Activated CD4-positive, alpha-beta T cell treated with anti-CD3 and anti-CD28 coated beads, Interleukin-2, amount 10 ng/mL, durations not matched to agents 7 days and 5 days (primary cell): Measurements from ENCODE around the gene RALGAPA2. TPM values are rescaled to one million over a fixed set of nuclear protein-coding genes. Genes with fewer than 3 reads are reported as not detected.

ENCODE experiments used
- CTCF ChIA-PET: fragments of 350-600 bp; sonication (Branson Sonifier 250); formaldehyde crosslinking; loops from one replicate; lab custom pipeline; 2021; ENCODE audit warnings: antibody characterized with exemption; lab: Charles Lee
- POLR2A ChIA-PET: fragments of 350-600 bp; sonication (Branson Sonifier 250); formaldehyde crosslinking; loops from one replicate; lab custom pipeline; 2021; ENCODE audit warnings: antibody characterized with exemption; lab: Charles Lee
- DNase-seq: peaks from one replicate; pipeline ENCODE4 v3.0.0-alpha.2; 2020
- H3K27ac Mint-ChIP-seq: one replicate; pipeline ENCODE4 v1.8.0; 2021; ENCODE audit warnings: mild to moderate bottlenecking, moderate library complexity, mixed read lengths
- H3K27me3 Mint-ChIP-seq: one replicate; pipeline ENCODE4 v1.8.0; 2021; ENCODE audit warnings: mixed read lengths
- H3K36me3 Mint-ChIP-seq: one replicate; pipeline ENCODE4 v1.8.0; 2021; ENCODE audit warnings: low read depth, mixed read lengths
- H3K4me1 Mint-ChIP-seq: one replicate; pipeline ENCODE4 v1.8.0; 2021; ENCODE audit warnings: mixed read lengths
- H3K4me3 Mint-ChIP-seq: one replicate; pipeline ENCODE4 v1.8.0; 2021; ENCODE audit warnings: mild to moderate bottlenecking, moderate library complexity, mixed read lengths
- H3K9me3 Mint-ChIP-seq: one replicate; pipeline ENCODE4 v1.8.0; 2021; ENCODE audit warnings: mixed read lengths
- total RNA-seq, 2 experiments: library from RNA; stranded (reverse); gene quantifications; one replicate each; pipeline ENCODE4 v1.2.3, GENCODE V29; 2021

RALGAPA2 gene
- total RNA-seq, 2 experiments from 2014 or later, result 26.4 to 31.7 TPM

DNA sequence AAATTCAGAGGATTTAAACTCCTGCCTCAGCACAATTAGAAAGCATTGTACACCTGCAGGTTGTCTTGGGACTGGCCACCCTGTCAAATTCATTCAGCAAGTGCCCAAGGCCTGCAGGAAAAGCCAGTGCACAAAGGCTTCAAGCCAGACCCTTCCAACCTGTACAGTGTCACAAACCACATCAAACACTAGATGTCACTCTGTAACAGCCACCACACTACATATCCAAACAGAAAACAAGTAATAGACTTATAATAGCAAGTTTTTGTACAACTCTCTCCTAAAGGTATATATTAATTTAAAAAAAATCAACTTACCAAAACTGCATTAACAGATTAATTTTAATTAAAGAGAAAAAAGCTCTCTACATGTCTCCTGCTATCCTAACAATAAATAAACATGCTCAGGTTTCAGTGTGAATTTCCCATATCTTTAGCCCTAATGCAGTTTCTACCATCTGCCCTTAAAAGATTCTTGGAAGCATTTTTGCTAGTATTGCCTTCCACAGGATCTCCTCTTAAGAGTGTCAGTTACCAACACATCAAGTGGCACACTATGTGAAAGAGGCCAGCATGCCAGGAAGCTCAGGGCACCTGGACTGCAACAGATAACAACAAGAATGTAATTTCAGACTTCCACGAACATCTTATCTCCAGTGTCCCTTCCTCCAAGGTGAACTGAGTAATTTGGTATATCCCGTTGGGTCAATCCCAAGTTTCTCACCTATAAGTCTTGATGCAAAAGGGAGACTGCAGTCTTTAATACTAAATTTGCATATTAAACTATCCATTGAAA lies 47.5 kb downstream of the RALGAPA2 start:
- CTCF ChIA-PET, result no interaction called here
- Mint-ChIP-seq H3K27me3 (no peaks in the 10 kb centered on the region), H3K9me3 (no peaks in the 10 kb centered on the region), H3K4me1 (peaks cover 22% of the 10 kb centered on the region), H3K27ac (no peak overlapping the region), H3K36me3 (peaks cover 4% of the 10 kb centered on the region), H3K4me3 (no peak overlapping the region)
- peak; percentile 14 for DNase-seq
- POLR2A ChIA-PET, result no interaction called here

DNA sequence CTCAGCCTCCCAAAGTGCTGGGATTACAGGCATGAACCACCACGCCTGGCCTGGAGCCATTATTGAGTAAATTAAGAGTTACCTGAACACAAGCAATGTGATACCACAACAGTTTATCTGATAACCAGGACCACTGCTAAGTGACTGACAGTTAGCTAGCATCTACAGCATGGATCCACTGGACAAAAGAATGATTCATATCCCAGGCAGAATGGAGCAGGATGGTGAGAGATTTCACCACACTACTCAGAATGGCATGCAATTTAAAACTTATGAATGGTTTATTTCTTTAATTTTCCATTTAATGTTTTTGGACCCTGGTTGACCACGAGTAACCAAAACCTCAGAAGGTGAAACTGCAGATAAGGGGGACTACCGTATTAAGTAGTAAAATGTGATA lies 48.6 kb downstream of the RALGAPA2 start:
- POLR2A ChIA-PET, result no interaction called here
- Mint-ChIP-seq H3K4me3 (no peak overlapping the region), H3K9me3 (no peaks in the 10 kb centered on the region), H3K27ac (no peak overlapping the region), H3K36me3 (no peaks in the 10 kb centered on the region), H3K27me3 (no peaks in the 10 kb centered on the region), H3K4me1 (peaks cover 15% of the 10 kb centered on the region)
- no peak for DNase-seq
- CTCF ChIA-PET, result no interaction called here

DNA sequence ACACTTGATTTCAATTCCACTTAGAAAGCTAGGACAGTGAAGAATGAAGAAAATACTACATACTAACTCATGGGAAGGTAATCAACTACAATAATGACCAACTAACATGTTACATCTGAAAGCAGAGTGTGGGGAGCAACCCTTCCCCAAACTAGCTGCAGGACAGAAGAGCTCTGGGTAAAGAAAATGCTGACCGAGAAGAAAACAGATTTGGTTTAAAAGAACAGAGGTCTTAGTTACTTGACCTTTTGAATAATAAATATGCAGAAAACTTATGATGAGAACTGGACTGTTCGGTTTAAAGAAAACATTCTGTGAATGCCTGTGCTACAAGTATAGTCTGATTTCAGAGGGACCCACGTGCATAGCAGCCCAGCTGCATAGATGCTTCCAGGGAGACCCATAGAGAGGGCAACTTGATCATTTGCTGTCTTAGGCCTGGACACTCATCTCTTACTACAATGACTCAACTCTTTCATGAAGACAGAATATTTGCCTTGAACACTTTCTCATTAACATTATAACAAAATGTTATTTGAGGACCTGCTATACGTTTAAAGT lies 53.5 kb downstream of the RALGAPA2 start:
- POLR2A ChIA-PET, result interaction anchor here (0.7 kb wide), 1 partner anchor 13 kb away, joined by 3 read pairs; no protein-coding TSS in a partner anchor
- Mint-ChIP-seq H3K4me3 (no peak overlapping the region), H3K27ac (no peak overlapping the region), H3K4me1 (no peaks in the 10 kb centered on the region), H3K9me3 (no peaks in the 10 kb centered on the region), H3K36me3 (no peaks in the 10 kb centered on the region), H3K27me3 (no peaks in the 10 kb centered on the region)
- no peak for DNase-seq
- CTCF ChIA-PET, result no interaction called here

DNA sequence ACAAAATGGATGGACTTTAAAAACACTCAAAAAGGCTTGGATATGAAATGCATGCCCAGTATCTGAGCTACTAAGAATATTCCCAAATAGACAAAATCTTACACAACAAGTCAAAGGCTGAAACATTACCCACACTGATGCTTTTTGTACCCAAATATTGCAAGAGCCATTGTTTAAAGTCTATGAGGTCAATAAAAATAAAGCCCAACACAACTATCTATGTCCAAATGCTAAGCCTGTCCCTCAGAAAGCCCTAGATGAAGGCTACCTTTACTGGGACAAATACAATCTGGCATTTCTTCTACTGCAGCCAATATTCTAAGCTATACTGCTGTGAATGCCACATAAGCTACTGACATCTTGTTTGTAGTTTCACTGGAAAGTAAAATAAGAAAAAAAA lies 54.3 kb downstream of the RALGAPA2 start:
- ChIA-PET CTCF (no interaction called here), POLR2A (interaction anchor here (0.7 kb wide), 1 partner anchor 14 kb away, joined by 3 read pairs; no protein-coding TSS in a partner anchor)
- no peaks in the 10 kb centered on the region for H3K36me3 Mint-ChIP-seq
- H3K27me3 Mint-ChIP-seq, result no peaks in the 10 kb centered on the region
- H3K4me1 Mint-ChIP-seq, result no peaks in the 10 kb centered on the region
- H3K9me3 Mint-ChIP-seq, result no peaks in the 10 kb centered on the region
- H3K4me3 Mint-ChIP-seq, result no peak overlapping the region
- H3K27ac Mint-ChIP-seq, result no peak overlapping the region
- DNase-seq, result no peak

DNA sequence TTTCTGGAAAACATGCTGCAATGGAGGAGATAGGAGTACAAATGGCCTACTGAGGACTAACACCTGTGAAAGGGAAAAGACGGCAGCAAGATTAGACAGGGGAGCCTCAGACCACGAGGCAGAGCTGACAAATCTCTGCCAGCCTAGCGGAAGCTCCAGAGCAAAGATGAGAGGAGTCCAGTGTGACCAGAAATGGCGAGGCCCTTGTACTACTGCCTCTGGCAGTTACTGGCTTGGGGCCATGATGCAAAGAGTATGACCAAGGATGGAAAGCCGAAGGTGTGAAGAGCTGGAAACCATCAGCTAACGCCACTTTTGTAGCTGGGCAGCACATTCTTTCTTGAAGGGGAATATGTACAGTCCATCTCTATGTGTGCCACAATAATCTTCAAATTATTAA lies 55.4 kb downstream of the RALGAPA2 start:
- peaks cover 3% of the 10 kb centered on the region for H3K36me3 Mint-ChIP-seq
- no peak for DNase-seq
- H3K9me3 Mint-ChIP-seq, result no peaks in the 10 kb centered on the region
- no peaks in the 10 kb centered on the region for H3K27me3 Mint-ChIP-seq
- ChIA-PET CTCF (interaction anchor here (0.8 kb wide), 1 partner anchor 142 kb away, joined by 3 read pairs; no protein-coding TSS in a partner anchor), POLR2A (no interaction called here)
- H3K27ac Mint-ChIP-seq, result no peak overlapping the region
- H3K4me1 Mint-ChIP-seq, result no peaks in the 10 kb centered on the region
- no peak overlapping the region for H3K4me3 Mint-ChIP-seq

DNA sequence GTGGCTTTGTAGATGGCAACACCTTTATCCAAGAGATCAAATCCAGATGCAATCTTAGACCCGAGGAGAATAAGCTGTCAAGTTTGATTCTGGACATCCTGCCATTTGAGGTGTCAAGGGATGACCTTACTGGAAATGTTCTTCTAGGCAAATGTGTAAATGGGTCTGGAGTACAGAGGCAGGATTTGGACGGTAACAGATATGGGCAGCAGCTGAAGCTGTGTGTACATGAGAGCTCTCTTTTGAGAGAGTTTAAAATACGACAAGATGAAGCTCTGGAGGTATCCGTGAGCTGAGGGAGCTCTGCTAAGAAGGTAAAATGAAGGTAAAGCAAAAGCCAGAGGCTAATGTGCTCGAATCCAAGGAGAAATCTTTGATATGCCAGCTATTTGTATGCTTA lies 56.6 kb downstream of the RALGAPA2 start:
- DNase-seq, result no peak
- H3K9me3 Mint-ChIP-seq, result no peaks in the 10 kb centered on the region
- no peak overlapping the region for H3K4me3 Mint-ChIP-seq
- no peaks in the 10 kb centered on the region for H3K4me1 Mint-ChIP-seq
- H3K27ac Mint-ChIP-seq, result no peak overlapping the region
- CTCF ChIA-PET, result interaction anchor here (0.6 to 1.2 kb wide), 3 partner anchors 13 to 68 kb away, joined by 4 to 5 read pairs (median 5); no protein-coding TSS in a partner anchor
- POLR2A ChIA-PET, result no interaction called here
- H3K27me3 Mint-ChIP-seq, result no peaks in the 10 kb centered on the region
- peaks cover 3% of the 10 kb centered on the region for H3K36me3 Mint-ChIP-seq

DNA sequence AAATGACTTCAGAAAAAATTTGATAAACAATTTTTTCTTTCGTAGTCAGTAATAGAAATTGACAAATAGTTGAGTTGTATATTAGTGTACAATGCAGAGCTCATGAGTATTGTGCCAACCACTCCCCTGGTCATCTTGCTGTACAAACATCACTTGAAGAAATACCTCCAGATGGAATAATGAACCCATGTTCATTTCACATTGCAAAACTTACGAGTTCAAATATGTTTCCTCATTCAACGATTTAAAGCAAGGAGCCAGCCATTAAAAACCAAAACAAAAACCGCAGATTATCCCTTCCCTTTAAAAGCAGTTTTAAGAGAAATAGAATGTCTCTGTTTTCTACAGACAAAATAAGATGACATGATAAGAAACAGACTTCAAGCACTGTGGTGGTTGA lies 62.5 kb downstream of the RALGAPA2 start:
- POLR2A ChIA-PET, result no interaction called here
- Mint-ChIP-seq H3K4me1 (no peaks in the 10 kb centered on the region), H3K4me3 (no peak overlapping the region), H3K9me3 (no peaks in the 10 kb centered on the region), H3K36me3 (peaks cover 3% of the 10 kb centered on the region), H3K27me3 (no peaks in the 10 kb centered on the region), H3K27ac (no peak overlapping the region)
- no peak for DNase-seq
- CTCF ChIA-PET, result no interaction called here

DNA sequence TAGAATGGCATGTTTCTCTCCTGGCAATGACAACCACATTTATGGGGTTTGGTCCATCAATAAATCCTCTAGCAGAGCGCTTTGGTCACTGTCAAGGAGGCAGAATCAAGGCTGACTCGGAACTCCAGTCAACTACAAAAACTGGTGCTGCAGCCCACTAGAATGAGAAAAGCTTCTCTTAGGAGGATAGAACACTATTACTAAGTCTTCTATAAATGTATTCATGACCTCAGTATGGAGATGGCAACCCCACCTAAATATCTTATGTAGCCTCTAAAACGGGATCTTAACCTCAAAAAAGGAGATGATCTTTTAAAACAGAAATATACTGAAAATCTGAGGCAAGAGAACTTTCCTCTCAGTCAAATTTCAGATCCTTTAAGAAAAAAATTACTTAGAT lies 68.5 kb downstream of the RALGAPA2 start:
- no peaks in the 10 kb centered on the region for H3K9me3 Mint-ChIP-seq
- H3K27ac Mint-ChIP-seq, result no peak overlapping the region
- no peaks in the 10 kb centered on the region for H3K27me3 Mint-ChIP-seq
- H3K36me3 Mint-ChIP-seq, result peaks cover 12% of the 10 kb centered on the region
- POLR2A ChIA-PET, result no interaction called here
- H3K4me1 Mint-ChIP-seq, result no peaks in the 10 kb centered on the region
- no peak for DNase-seq
- H3K4me3 Mint-ChIP-seq, result no peak overlapping the region
- CTCF ChIA-PET, result interaction anchor here (0.6 kb wide), 1 partner anchor 1899 kb away, joined by 5 read pairs; no protein-coding TSS in a partner anchor

DNA sequence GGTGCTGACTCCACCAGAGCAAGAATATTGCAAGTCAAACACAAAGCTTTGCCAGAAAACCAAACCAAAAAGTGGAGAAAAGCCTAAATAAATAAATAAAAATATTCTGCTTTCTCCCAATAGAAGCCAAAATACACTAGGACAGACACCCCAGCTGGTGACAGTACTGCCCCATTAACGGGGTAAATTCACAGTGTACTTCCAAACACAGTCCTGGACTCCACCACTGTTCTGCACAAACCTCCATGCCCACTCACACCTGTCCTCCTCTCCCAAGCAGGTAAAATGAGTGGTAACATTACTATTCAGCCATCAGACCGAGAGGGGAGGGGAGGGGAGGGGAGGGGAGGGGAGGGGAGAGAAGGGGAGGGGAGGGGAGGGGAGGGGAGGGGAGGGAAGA lies 70.7 kb downstream of the RALGAPA2 start:
- DNase-seq, result no peak
- CTCF ChIA-PET, result interaction anchor here (0.9 kb wide), 1 partner anchor 129 kb away, joined by 3 read pairs; no protein-coding TSS in a partner anchor
- peaks cover 24% of the 10 kb centered on the region for H3K36me3 Mint-ChIP-seq
- H3K4me3 Mint-ChIP-seq, result no peak overlapping the region
- H3K27me3 Mint-ChIP-seq, result no peaks in the 10 kb centered on the region
- H3K4me1 Mint-ChIP-seq, result peaks cover 10% of the 10 kb centered on the region
- H3K9me3 Mint-ChIP-seq, result no peaks in the 10 kb centered on the region
- no peak overlapping the region for H3K27ac Mint-ChIP-seq
- POLR2A ChIA-PET, result no interaction called here

DNA sequence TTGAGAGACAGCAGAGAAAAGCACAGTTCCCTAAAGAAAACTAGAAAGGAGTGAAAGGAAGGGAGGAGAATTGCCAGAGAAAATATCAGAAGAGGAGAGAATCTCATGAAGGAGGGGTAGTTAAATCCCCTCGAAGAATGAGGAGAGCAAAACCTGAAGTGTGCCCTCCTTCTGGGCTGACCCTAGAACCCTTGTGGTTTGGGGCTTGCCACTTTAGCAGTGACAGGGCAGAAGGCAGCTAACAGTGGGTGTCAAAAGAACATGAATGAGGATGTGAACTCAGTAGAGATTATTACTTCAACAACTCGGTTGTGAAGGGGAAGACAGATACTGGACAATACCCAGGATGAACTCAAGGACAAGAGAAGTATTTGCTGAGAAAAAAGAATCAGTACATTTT lies 73.6 kb downstream of the RALGAPA2 start:
- Mint-ChIP-seq H3K4me1 (peaks cover 10% of the 10 kb centered on the region), H3K36me3 (peaks cover 39% of the 10 kb centered on the region), H3K4me3 (no peak overlapping the region), H3K9me3 (no peaks in the 10 kb centered on the region), H3K27me3 (no peaks in the 10 kb centered on the region), H3K27ac (no peak overlapping the region)
- CTCF ChIA-PET, result no interaction called here
- no peak for DNase-seq
- POLR2A ChIA-PET, result no interaction called here

DNA sequence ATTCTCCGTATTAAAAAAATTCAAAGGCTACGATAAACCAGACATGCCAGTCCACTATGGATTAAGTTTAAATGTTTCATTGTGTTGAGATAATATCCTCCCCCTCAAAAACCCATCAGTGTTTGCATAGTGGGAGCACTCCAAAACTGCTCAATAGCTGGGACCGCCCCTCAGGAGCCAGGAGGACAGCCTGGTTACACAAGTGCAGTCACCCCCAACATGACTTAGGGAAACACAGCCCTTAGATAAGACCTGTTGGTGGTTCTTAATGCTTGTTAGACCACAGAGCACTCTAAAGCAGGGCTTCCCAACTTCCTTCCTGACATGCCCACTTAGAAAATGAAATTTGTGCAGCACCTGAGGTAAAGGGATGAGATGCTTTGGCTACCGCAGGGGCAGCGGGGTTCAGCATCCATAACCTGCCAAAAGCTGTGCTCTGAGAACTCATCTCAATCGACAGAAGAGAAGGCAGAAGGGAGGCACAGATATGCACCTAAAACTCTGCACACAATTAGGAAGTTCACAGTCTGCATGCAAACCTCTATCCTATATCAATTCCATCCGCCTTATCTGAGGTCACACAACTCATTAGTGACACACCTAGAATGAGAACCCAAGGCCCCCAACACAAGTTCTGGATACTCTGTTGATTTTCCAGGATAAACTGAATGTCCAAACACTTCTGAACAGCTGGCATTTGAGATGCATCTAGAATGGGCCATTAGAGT lies 74.3 kb downstream of the RALGAPA2 start:
- Mint-ChIP-seq H3K27ac (no peak overlapping the region), H3K27me3 (no peaks in the 10 kb centered on the region), H3K9me3 (no peaks in the 10 kb centered on the region), H3K4me1 (peaks cover 10% of the 10 kb centered on the region), H3K4me3 (no peak overlapping the region), H3K36me3 (peaks cover 42% of the 10 kb centered on the region)
- POLR2A ChIA-PET, result no interaction called here
- CTCF ChIA-PET, result no interaction called here
- DNase-seq, result no peak

DNA sequence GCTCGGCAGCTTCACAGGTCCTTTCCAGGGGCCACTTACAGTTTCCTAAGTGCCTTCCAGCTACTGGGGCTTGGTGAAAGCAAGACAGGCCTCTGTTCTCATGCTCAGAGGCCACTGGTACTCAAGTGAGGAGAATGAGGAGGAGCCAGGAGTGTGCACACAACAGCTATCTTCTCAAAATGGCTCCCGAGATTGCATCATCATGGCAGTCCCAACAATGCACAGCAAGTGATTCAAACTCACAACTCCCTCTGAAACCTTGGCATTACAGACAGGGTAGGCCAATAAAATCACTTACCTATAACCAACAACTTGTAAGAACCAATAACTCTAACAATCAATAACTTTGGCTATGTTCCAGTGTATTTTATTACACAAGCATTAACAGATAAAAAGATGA lies 77.4 kb downstream of the RALGAPA2 start:
- no peak for DNase-seq
- no peaks in the 10 kb centered on the region for H3K9me3 Mint-ChIP-seq
- H3K4me3 Mint-ChIP-seq, result no peak overlapping the region
- POLR2A ChIA-PET, result no interaction called here
- CTCF ChIA-PET, result interaction anchor here (0.6 kb wide), 1 partner anchor 13 kb away, joined by 3 read pairs; no protein-coding TSS in a partner anchor
- peaks cover 38% of the 10 kb centered on the region for H3K36me3 Mint-ChIP-seq
- no peak overlapping the region for H3K27ac Mint-ChIP-seq
- H3K27me3 Mint-ChIP-seq, result no peaks in the 10 kb centered on the region
- peaks cover 10% of the 10 kb centered on the region for H3K4me1 Mint-ChIP-seq

DNA sequence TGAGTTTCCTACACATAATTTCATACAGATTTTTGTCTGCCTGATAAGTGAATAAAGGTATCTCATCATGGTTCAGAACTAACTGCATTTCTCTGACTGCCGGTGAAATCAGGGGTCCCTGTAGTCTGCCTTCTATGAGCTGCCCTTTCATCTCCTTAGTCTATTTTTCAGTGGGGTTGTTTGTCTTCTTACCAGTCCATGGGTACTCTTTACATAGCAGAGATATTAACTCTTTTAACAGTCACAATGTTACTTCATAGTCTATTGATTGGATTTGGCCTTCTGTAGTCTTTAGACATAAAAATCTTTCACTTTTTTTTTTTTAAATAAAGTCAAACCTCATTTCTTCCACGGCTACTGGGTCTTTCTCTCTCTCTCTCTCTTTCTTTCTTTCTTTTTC lies 79.8 kb downstream of the RALGAPA2 start:
- no peaks in the 10 kb centered on the region for H3K27me3 Mint-ChIP-seq
- H3K27ac Mint-ChIP-seq, result no peak overlapping the region
- no peak overlapping the region for H3K4me3 Mint-ChIP-seq
- H3K4me1 Mint-ChIP-seq, result no peaks in the 10 kb centered on the region
- ChIA-PET POLR2A (no interaction called here), CTCF (no interaction called here)
- DNase-seq, result no peak
- H3K9me3 Mint-ChIP-seq, result no peaks in the 10 kb centered on the region
- peaks cover 30% of the 10 kb centered on the region for H3K36me3 Mint-ChIP-seq
